A549 treated with AZD9567 at 1 μM for 4 hours (cell line): ENCODE measurements around the gene PCDHGB4. TPM values are rescaled to one million over a fixed set of nuclear protein-coding genes. Genes with fewer than 3 reads are reported as not detected.

Experiments used
- total RNA-seq: library from RNA; stranded (reverse); fragments of 200-300 nt; extraction: Qiagen RNA extraction; gene quantifications from 5 replicates; pipeline ENCODE4 v1.2.3, GENCODE V29; 2022; ENCODE audit not compliant: insufficient read depth

PCDHGB4 gene
- total RNA-seq, result 0.66 to 0.88 TPM (median 0.85 TPM) in 5 replicates

DNA sequence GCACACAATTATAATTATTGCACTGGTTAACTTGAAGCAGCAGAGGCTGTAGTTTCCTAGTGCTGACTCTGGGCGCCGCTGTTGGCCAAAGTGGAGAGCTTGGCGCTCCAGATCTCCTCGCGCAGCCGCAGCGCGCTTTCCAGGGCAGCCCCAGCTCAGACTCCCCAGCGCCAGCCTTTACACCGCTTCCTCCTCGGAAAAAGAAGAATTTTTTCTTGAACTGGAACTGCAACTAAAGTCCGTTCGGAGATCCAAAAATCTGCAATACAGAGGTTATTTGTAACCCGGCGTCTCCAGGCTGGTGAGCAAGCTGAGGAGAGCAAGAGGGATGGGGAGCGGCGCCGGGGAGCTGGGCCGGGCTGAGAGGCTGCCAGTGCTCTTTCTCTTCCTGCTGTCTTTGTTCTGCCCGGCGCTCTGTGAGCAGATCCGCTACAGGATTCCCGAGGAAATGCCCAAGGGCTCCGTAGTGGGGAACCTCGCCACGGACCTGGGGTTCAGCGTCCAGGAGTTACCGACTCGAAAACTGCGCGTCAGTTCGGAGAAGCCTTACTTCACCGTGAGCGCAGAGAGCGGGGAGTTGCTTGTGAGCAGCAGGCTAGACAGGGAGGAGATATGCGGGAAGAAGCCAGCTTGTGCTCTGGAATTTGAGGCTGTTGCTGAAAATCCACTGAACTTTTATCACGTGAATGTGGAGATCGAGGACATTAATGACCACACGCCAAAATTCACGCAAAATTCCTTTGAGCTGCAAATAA lies at the start of gene PCDHGB4:
Gene PCDHGB4 (plus strand): TSS at position 142 of the 755 bp plus-strand sequence. CDS start 187 bp downstream, at position 329.

DNA sequence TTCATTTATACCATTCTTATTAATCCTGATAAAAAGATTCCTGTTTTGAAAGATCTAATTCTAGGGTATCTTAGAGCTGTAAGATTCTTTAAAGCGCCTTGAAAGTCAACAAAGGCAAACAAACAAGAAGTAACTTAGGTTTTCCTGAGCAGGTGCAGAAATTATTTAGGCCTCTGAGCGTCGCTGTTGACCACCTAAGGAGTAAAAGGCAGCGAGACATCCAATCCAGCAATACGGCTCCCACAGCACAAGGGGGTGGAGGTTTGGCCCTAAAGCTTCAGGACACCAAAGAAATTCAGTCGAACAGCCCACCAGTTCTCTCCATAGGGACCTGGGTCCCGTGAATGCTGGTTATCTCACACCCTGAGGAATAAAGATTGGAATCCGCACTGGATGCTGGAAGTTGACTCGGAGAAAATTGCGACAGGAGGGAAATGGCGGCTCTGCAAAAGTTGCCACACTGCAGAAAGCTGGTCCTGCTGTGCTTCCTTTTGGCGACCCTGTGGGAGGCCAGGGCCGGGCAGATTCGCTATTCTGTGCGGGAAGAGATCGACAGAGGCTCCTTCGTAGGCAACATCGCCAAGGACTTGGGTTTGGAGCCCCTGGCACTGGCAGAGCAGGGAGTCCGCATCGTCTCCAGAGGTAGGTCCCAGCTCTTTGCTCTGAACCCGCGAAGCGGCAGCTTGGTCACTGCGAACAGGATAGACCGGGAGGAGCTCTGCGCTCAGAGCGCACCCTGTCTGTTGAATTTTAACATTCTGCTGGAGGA lies 48.8 kb upstream of the PCDHGB4 start, which contains the start of gene PCDHGA2:
Gene PCDHGA2 (plus strand): TSS at position 223 of the 769 bp plus-strand sequence.

DNA sequence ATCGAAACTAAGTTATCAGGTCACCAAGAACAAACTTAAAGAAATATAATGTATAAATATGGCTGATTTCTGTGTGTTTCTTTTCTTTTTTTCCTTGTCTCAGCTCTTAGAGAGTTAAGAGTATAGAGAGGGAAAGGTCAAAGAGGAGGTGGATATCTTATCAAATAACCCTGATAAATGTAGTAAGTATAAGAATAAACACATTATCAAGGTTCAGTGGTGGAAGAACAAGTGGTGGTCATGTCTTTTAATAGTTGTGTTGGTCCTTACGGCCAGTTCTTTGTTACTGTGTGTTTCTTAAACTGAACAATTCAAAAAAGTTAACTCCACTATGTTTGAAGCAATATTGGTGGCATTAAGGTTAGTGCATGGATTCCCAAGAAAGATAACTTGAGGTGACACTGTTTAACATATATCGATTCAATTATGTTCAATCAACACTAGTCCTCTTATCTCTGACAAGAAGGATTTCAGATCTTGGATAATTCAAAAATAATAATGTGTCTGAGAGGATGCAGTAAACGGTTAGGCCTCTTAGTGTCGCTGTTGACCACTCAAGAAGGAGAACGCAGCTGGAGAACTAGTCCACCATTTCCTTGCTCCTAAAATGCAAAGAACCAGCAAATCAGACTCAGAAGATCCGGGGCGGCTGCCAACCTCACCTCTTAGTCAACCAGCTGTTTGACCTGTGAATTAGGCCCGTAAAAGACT lies 44.1 kb upstream of the PCDHGB4 start, which contains the start of gene PCDHGA3:
Gene PCDHGA3 (plus strand): TSS at position 588 of the 711 bp plus-strand sequence. CDS start 205 bp downstream, outside the sequence.

DNA sequence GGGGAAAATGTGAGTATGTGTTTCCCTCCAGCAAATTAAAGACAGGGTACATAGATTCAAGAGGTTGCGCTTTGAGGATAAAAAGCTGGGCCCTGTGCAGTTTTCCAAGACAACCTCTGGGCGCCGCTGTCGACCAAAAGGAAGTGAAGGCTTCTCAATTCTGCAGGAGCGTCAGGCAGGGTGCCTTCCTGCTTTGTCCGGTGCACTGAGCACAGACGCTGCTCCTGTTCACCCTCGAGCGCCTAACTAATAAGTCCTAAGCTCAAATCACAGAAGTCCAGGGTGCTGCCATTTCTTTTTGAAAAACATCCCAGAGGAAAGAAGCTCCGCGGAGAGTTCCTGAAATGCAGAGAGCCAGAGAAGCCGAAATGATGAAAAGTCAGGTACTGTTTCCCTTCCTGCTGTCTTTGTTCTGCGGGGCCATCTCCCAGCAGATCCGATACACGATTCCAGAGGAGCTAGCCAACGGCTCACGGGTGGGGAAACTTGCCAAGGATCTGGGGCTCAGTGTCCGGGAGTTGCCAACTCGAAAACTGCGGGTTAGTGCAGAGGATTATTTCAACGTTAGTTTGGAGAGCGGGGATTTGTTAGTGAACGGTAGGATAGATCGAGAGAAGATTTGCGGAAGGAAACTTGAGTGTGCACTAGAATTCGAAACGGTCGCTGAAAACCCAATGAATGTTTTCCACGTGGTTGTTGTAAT lies 37.4 kb upstream of the PCDHGB4 start, which contains the start of gene PCDHGB1:
Gene PCDHGB1 (plus strand): TSS at position 183 of the 703 bp plus-strand sequence. CDS start 162 bp downstream, at position 345.

DNA sequence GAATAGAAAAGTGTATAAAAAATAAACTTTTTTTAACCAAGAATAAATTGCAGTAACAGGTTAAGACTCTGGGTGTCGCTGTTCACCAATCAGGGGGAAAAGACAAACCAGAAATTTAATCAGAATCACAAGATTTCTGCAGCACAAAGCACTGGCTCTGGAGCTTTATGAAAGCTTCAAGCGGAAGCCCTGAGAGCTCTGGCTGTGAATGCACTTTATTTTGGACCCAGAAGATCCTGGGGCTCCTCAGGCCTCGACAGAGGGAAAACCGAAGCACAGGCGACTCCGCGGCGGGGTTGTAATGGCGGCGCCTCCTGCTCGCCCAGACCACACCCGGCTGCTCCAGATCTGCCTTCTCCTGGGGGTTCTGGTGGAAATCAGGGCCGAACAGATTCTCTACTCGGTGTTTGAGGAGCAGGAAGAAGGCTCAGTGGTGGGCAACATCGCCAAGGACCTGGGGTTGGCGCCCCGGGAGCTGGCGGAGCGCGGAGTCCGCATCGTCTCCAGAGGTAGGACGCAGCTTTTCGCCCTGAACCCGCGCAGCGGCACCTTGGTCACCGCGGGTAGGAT lies 32.5 kb upstream of the PCDHGB4 start, which contains the start of gene PCDHGA4:
Gene PCDHGA4 (plus strand): TSS at position 122 of the 570 bp plus-strand sequence. CDS start 87 bp downstream, at position 209.

DNA sequence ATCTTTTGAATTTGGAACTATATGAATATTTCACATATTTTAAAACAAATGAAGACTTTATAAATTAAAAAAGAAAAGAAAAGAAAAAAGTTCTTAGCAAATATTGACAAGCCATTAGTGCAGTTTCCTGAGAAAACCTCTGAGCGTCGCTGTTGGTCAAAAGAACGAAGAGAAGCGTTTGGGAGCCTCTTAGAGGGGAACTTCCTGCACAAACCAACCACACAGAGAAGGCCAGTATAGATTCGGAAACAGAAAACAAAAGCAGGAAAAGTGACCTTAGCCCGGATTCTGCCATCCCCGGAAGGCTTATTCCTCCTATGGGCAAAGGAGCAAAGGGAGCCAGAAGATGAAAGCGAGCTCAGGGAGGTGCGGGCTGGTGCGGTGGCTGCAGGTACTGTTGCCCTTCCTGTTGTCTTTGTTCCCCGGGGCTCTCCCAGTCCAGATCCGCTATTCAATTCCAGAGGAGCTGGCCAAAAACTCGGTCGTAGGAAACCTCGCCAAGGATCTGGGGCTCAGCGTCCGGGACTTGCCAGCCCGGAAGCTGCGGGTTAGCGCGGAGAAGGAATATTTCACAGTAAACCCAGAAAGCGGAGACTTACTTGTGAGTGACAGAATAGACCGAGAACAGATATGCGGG lies 27.6 kb upstream of the PCDHGB4 start, which contains the start of gene PCDHGB2:
Gene PCDHGB2 (plus strand): TSS at position 205 of the 637 bp plus-strand sequence. CDS start 142 bp downstream, at position 347.

DNA sequence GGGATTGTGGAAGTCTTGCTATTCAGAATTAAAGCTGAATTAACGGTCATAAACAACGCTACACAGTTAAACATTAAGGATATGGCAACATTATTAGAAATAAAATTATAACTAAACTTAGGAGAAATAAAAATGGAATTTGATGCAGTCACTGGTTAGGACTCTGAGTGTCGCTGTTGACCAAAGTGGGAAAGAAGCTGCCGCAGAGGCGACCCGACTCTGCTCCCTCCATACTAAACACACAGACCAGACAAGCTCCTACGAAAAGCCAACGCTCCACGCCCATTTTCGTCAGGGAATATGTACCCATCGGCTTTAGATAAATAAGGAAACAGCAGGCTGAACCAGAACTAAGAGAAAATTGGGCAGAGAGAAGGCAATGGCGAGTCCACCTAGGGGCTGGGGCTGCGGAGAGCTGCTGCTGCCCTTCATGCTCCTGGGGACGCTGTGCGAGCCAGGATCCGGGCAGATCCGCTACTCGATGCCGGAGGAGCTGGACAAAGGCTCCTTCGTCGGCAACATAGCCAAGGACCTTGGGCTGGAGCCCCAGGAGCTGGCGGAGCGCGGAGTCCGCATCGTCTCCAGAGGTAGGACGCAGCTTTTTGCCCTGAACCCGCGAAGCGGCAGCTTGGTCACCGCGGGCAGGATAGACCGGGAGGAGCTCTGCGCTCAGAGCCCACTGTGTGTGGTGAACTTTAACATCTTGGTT lies 23.4 kb upstream of the PCDHGB4 start, which contains the start of gene PCDHGA5:
Gene PCDHGA5 (plus strand): TSS at position 211 of the 709 bp plus-strand sequence. CDS start 169 bp downstream, at position 380.

DNA sequence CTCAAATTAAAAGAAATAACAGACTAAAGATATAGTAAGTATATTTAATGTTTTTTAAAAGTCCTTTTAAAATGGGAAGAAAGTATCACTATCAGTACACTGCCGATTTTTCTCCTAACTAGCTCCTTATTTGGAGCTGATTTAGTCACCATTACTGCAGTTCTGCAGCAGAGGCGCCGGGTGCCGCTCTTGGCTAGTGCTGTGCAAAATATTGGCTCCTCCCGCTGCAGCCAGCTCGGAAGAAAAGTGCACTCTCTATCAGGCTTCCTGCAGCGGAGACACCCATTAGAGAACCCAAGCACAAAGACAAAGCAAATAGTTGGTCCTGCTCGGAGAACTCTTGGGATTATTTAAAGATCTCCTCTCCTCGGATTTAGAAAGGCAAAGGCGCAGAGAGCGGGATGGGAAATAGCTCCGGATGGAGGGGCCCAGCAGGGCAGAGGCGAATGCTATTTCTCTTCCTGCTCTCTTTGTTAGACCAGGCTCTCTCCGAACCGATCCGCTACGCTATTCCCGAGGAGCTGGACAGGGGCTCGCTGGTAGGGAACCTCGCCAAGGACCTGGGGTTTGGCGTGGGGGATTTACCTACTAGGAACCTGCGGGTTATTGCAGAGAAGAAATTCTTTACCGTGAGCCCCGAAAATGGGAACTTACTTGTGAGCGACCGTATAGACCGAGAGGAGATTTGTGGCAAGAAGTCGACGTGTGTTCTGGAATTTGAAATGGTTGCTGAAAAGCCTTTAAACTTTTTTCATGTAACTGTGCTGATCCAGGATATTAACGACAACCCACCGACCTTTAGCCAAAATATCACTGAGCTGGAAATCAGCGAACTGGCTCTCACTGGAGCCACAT lies 17.3 kb upstream of the PCDHGB4 start, which contains the start of gene PCDHGB3:
Gene PCDHGB3 (plus strand): TSS at position 249 of the 855 bp plus-strand sequence. CDS start 153 bp downstream, at position 402.

DNA sequence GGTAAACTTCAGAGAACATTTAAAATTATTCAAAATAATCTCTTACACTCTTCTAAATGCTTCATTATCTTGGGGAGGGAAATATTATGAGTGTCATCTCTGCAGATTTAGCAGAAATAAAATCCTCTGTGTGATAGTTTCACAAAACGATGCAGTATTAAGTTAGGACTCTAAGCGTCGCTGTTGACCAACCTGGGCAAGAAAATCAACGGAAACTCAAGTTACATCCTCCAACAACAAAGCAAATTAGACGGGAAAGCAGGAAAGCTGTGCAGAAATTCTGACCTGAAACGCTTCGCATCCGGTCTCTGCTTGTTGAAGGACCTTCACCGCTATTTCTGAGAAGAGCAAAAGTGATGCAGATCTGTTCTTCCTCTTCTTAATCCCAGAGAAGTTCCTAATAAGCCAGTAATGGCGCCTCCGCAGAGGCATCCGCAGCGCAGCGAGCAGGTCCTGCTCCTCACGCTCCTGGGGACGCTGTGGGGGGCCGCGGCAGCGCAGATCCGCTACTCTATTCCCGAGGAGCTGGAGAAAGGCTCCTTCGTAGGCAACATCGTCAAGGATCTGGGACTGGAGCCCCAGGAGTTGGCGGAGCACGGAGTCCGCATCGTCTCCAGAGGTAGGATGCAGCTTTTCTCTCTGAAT lies 13.7 kb upstream of the PCDHGB4 start, which contains the start of gene PCDHGA6:
Gene PCDHGA6 (plus strand): TSS at position 219 of the 645 bp plus-strand sequence. CDS start 193 bp downstream, at position 412.

DNA sequence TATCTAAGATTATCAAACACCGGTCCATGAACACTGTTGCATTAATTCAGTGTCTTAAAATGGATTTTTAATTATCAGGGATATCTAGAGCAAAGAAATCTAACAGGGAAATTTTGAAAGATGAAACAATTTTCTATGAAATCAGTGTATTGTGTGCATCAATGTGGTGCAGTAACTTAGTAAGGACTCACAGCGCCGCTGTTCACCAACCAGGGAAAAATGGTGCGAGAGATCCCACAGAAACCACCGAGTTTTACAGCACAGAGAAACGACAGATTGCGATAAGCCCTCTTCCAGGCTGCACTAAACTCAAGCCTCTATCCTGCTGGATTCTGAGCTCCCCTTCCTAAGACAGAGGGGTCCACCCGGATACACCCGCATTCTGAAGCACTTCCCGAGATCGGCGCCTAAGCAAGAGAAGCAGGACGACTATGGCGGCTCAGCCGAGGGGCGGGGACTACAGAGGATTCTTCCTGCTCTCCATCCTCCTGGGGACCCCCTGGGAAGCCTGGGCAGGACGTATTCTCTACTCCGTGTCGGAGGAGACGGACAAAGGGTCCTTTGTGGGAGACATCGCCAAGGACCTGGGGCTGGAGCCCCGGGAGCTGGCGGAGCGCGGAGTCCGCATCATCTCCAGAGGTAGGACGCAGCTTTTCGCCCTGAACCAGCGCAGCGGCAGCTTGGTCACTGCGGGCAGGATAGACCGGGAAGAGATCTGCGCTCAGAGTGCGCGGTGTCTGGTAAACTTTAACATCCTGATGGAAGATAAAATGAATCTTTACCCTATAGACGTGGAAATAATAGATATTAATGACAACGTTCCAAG lies 4.8 kb upstream of the PCDHGB4 start, which contains the start of gene PCDHGA7:
Gene PCDHGA7 (plus strand): TSS at position 274 of the 826 bp plus-strand sequence. CDS start 158 bp downstream, at position 432.

DNA sequence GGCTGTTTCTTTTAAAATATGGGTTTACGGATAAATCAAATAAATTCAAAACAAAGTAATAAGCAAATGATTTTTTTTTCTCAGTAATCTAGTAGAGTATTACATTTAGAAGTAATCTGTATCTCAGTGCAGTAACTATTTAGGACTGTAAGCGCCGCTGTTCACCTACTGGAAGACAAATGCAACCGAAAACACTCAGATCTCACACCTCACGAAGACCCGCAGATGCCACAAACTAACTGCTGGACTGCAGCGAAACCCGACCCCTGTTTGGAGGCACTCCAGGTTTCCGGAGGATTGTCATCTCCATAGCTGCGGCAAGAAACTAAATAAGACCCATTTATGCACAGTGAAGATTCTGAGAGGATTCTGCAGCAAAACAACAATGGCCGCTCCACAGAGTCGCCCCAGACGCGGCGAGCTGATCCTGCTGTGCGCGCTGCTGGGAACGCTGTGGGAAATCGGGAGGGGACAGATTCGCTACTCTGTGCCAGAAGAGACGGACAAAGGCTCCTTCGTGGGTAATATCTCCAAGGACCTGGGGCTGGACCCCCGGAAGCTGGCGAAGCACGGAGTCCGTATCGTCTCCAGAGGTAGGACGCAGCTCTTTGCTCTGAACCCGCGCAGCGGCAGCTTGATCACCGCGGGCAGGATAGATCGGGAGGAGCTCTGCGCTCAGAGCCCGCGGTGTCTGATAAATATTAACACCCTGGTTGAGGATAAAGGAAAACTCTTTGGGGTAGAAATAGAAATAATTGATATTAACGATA lies 5.1 kb downstream of the PCDHGB4 start, which contains the start of gene PCDHGA8:
Gene PCDHGA8 (plus strand): TSS at position 205 of the 770 bp plus-strand sequence. CDS start 181 bp downstream, at position 386.

DNA sequence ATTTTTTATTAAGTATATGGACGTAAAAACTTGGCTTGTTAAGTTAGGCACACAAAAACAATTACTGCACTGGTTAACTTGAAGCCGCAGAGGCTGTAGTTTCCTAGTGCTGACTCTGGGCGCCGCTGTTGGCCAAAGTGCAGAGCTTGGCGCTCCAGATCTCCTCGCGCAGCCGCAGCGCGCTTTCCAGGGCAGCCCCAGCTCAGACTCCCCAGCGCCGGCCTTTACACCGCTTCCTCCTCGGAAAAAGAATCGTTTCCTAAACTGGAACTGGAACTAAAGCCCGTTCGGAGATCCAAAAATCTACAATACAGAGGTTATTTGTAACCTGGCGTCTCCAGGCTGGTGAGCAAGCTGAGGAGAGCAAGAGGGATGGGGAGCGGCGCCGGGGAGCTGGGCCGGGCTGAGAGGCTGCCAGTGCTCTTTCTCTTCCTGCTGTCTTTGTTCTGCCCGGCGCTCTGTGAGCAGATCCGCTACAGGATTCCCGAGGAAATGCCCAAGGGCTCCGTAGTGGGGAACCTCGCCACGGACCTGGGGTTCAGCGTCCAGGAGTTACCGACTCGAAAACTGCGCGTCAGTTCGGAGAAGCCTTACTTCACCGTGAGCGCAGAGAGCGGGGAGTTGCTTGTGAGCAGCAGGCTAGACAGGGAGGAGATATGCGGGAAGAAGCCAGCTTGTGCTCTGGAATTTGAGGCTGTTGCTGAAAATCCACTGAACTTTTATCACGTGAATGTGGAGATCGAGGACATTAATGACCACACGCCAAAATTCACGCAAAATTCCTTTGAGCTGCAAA lies 10.5 kb downstream of the PCDHGB4 start, which contains the start of gene PCDHGB5:
Gene PCDHGB5 (plus strand): TSS at position 192 of the 796 bp plus-strand sequence. CDS start 181 bp downstream, at position 373.

DNA sequence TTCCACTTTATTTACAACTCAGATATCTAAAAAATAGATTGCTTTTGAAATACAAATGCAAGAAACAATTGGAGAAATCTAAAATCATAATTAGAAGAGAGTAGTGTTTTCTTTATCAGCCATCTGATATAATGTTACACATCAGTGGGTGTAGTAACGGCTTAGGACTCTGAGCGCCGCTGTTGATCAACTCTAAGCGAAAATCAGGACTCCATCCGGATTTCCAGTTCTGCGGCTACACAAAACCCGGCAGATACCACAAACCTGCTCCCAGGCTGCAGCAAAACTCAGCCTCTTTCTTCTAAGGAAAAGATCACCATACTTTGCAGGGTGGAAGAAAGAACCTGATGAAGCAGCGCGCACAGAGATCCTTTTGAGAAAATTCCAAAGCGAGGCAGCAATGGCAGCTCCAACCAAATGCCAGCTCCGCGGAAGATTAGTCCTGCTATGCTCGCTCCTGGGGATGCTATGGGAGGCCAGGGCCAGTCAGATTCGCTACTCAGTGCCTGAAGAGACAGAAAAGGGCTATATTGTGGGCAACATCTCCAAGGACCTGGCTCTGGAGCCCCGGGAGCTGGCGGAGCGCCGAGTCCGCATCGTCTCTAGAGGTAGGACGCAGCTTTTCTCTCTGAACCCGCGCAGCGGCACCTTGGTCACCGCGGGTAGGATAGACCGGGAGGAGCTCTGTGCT lies 15.2 kb downstream of the PCDHGB4 start, which contains the start of gene PCDHGA9:
Gene PCDHGA9 (plus strand): TSS at position 226 of the 691 bp plus-strand sequence. CDS start 175 bp downstream, at position 401.

DNA sequence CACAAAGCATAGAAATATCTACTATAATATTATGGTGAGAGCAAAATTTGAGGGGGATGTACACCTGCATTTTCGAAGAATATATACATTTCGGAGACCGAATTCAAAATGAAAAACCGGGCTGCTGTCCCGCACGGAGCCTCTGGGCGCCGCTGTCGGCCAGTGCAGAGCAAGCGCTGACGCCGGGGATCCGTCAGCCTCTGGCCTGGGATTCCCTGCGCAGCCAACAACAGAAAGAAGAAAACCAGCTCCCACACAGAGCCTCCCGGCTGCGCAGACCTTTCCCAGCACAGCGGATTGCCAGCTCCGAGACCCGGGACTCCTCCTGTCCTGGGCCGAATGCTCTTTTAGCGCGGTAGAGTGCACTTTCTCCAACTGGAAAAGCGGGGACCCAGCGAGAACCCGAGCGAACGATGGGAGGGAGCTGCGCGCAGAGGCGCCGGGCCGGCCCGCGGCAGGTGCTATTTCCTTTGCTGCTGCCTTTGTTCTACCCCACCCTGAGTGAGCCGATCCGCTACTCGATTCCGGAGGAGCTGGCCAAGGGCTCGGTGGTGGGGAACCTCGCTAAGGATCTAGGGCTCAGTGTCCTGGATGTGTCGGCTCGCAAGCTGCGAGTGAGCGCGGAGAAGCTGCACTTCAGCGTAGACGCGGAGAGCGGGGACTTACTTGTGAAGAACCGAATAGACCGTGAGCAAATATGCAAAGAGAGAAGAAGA lies 20.4 kb downstream of the PCDHGB4 start, which contains the start of gene PCDHGB6:
Gene PCDHGB6 (plus strand): TSS at position 232 of the 716 bp plus-strand sequence. CDS start 182 bp downstream, at position 414.

